CD4-positive, alpha-beta T cell treated with Interleukin-12 subunit alpha and Interleukin-12 subunit beta, for 1 hour (primary cell): ENCODE results near the gene EGLN1.

Source experiments
- DNase-seq: peaks from one replicate; pipeline ENCODE4 v3.0.0-alpha.2; 2020

The EGLN1 gene

GRCh38 chr1:231395998-231396390, 26.1 kb downstream of the EGLN1 start:
- no peak for DNase-seq

- no peak for DNase-seq
Measured at GRCh38 chr1:231395076-231395997, 26.8 kb downstream of the EGLN1 start.

- DNase-seq = no peak
Measured at GRCh38 chr1:231393668-231394067, 28.4 kb downstream of the EGLN1 start.

GRCh38 chr1:231392389-231393131, 29.5 kb downstream of the EGLN1 start:
- no peak for DNase-seq

GRCh38 chr1:231390071-231390470, 32.0 kb downstream of the EGLN1 start:
- no peak for DNase-seq

- no peak for DNase-seq
Measured at GRCh38 chr1:231387770-231388669, 34.1 kb downstream of the EGLN1 start.

GRCh38 chr1:231386466-231386865, 35.6 kb downstream of the EGLN1 start:
- no peak for DNase-seq

- DNase-seq = no peak
Measured at GRCh38 chr1:231385416-231385748, 36.7 kb downstream of the EGLN1 start.

GRCh38 chr1:231384696-231385415, 37.2 kb downstream of the EGLN1 start:
- DNase-seq = no peak

GRCh38 chr1:231383159-231383860, 38.8 kb downstream of the EGLN1 start:
- no peak for DNase-seq

GRCh38 chr1:231382426-231382825, 39.7 kb downstream of the EGLN1 start:
- no peak for DNase-seq

GRCh38 chr1:231381729-231382128, 40.4 kb downstream of the EGLN1 start:
- DNase-seq = no peak

GRCh38 chr1:231376875-231377549, 45.1 kb downstream of the EGLN1 start:
- no peak for DNase-seq

- no peak for DNase-seq
Measured at GRCh38 chr1:231376101-231376500, 46.0 kb downstream of the EGLN1 start.

GRCh38 chr1:231374394-231374793, 47.7 kb downstream of the EGLN1 start:
- no peak for DNase-seq

GRCh38 chr1:231372501-231372900, 49.6 kb downstream of the EGLN1 start:
- no peak for DNase-seq

GRCh38 chr1:231369282-231369681, 52.8 kb downstream of the EGLN1 start:
- no peak for DNase-seq

GRCh38 chr1:231364192-231364591, 57.9 kb downstream of the EGLN1 start:
- no peak for DNase-seq

- no peak for DNase-seq
Measured at GRCh38 chr1:231363624-231364023, 58.5 kb downstream of the EGLN1 start.

GRCh38 chr1:231362325-231362724, 59.8 kb downstream of the EGLN1 start:
- DNase-seq = no peak

- no peak for DNase-seq
Measured at GRCh38 chr1:231359113-231359512, 63.0 kb downstream of the EGLN1 start.
